GM13977 (cell line): Measurements from ENCODE around the gene BCL2L12.
A peak's percentile ranks its signal among the peaks of the same experiment; 100 is the strongest.

Experiments
- DNase-seq: peaks from one replicate; pipeline ENCODE4 v3.0.0; 2012; ENCODE audit warnings: low spot score
- CTCF ChIP-seq: IDR thresholded peaks from 2 replicates; pipeline ENCODE4 v1.5.1; 2012; ENCODE audit warnings: mild to moderate bottlenecking, control low read depth; ENCODE audit not compliant: insufficient read depth; ENCODE audit errors: extremely low read depth, missing control alignments
- in situ Hi-C: fragments of 300-500 bp; cut with MboI; formaldehyde crosslinking; loops from one replicate; pipeline ENCODE4 v1.12.0; 2022; ENCODE audit warnings: low sequenced_read_pairs, low pct_unique_long_range_greater_than_20kb, mixed read lengths, inconsistent platforms; ENCODE audit not compliant: unreplicated experiment

BCL2L12 gene

GRCh38 chr19:49637821-49638738 is 27.7 kb upstream of the BCL2L12 start:
- TF ChIP-seq CTCF: no peak
- no peak for DNase-seq

GRCh38 chr19:49639401-49640112 is 26.2 kb upstream of the BCL2L12 start:
- DNase-seq: no peak
- in situ Hi-C loops: no loop called here
- no peak for TF ChIP-seq CTCF

More at GRCh38 chr19:49637821-49638738, 27.7 kb upstream of the BCL2L12 start:
- in situ Hi-C loops: no loop called here

GRCh38 chr19:49640113-49640898 is 25.4 kb upstream of the BCL2L12 start, which contains the start of gene RRAS:
Gene RRAS, minus strand, starts transcription at chr19:49640143. Its CDS starts 45 bp downstream, at chr19:49640098.
- in situ Hi-C loops: no loop called here
- no peak for TF ChIP-seq CTCF
- peak; percentile 99 for DNase-seq

- peak; percentile 99 for DNase-seq
- in situ Hi-C loops: no loop called here
- TF ChIP-seq CTCF: no peak
These were observed 23.8 kb upstream of the BCL2L12 start, which contains the start of gene SCAF1 for GRCh38 chr19:49641688-49642491. Gene SCAF1, plus strand, starts transcription at chr19:49642209. Its CDS starts 2,818 bp downstream, at chr19:49645027.

GRCh38 chr19:49642492-49643035 is 23.2 kb upstream of the BCL2L12 start:
- in situ Hi-C loops: no loop called here
- TF ChIP-seq CTCF: no peak
- no peak for DNase-seq
